ENCODE results near the gene CERS4.

GRCh38 chr19:8307400-8307964 lies 98.3 kb downstream of the CERS4 start:
- TF ChIP-seq POLR2AphosphoS5 (IDR thresholded peaks at IDR 0.05; ENCODE audit: low read depth, low read length), result no peak
- no peak for TF ChIP-seq CTCF (IDR thresholded peaks at IDR 0.05)
- no peak for TF ChIP-seq TCF7L2 (IDR thresholded peaks at IDR 0.05; ENCODE audit: low read depth, low read length)
- no peak for TF ChIP-seq SIN3A (IDR thresholded peaks at IDR 0.05; ENCODE audit: borderline replicate concordance, insufficient read depth, low read depth, low read length)
